ENCODE results near the gene PRR18.

The PRR18 gene

GRCh38 chr6:166306378-166307081, 1.7 kb downstream of the PRR18 start:
- DNase-seq (ENCODE audit: low read depth in 3 of 3, low spot score in 1 of 3): no peak

DNA sequence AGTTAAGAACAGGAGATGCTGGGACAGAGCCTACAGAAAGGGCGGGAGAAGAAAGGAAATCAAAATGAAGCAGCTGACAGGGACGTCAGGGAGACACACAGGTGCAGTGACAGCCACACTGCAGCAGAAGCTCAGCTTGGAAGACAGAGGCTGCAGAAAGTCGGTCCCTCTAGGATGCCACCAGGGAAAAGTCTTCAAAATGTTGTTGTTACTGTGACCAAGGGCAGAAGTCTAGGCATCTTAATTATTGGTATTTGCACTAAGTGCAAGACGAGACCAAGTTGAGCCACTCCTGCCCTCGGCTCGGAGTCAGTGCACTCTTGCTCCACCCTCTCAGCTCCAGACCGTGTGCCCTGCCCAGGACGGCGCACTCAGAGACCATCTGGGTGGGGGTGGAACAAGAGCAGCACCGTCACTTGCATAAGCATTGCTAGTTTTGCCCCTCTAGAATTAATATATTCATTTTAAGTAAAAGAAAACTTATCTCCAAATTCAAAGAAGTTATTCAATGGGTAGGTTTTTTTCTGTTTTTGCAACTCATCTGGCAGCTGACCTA, 2.6 kb downstream of the PRR18 start:
- no peak for DNase-seq (ENCODE audit: low read depth in 3 of 3, low spot score in 1 of 3)

- no peak for DNase-seq (ENCODE audit: low read depth in 3 of 3, low spot score in 1 of 3)
Observed at GRCh38 chr6:166304106-166304505, 4.1 kb downstream of the PRR18 start.

DNA sequence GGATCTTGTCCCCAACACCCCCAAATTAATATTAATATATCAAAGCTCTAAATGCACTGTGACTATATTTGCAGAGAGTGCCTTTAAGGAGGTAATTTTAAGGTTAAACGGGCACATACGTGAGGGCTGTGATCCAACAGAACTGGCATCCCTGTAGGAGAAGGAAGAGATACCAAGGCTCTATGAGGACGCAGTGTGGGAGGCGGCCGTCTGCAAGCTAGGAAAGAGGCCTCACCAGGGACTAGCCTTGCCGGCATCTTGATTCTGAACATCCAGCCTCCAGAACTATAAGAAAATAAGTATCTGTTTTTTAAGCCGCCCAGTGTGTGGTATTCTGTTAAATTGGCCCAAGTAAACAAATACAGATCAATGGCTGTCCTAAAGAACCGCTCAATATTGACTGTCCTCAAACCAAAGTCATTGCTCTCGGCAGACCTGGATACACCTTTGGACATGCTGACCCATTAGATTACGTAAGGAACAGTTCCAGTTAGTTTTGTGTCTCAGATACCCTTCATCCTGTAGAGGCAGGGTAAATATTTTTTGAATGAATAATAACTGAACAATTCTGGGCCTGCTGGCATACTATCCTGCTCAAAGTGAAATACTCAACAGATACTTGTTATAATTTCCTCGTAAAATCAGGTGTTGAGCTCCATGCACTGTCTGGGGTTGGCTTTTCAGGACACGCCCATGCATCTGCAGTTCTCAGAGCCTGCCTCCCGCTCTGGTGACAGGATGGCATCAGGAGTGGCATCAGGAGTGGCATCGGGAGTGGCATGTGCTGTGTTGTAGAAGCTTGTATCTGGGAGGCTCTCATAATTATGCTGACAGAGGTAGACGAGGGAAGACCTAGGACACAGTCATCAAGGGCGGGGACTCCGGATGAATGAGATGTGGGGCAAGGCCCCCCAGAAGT, 6.3 kb downstream of the PRR18 start:
- no peak for DNase-seq (ENCODE audit: low read depth in 3 of 3, low spot score in 1 of 3)

- DNase-seq (ENCODE audit: low read depth in 3 of 3, low spot score in 1 of 3): no peak
Observed at GRCh38 chr6:166300357-166300987, 7.7 kb downstream of the PRR18 start.

- no peak for DNase-seq (ENCODE audit: low read depth in 3 of 3, low spot score in 1 of 3)
Observed at GRCh38 chr6:166297606-166298005, 10.6 kb downstream of the PRR18 start.

GRCh38 chr6:166296035-166296883, 11.9 kb downstream of the PRR18 start:
- no peak for DNase-seq (ENCODE audit: low read depth in 3 of 3, low spot score in 1 of 3)

DNA sequence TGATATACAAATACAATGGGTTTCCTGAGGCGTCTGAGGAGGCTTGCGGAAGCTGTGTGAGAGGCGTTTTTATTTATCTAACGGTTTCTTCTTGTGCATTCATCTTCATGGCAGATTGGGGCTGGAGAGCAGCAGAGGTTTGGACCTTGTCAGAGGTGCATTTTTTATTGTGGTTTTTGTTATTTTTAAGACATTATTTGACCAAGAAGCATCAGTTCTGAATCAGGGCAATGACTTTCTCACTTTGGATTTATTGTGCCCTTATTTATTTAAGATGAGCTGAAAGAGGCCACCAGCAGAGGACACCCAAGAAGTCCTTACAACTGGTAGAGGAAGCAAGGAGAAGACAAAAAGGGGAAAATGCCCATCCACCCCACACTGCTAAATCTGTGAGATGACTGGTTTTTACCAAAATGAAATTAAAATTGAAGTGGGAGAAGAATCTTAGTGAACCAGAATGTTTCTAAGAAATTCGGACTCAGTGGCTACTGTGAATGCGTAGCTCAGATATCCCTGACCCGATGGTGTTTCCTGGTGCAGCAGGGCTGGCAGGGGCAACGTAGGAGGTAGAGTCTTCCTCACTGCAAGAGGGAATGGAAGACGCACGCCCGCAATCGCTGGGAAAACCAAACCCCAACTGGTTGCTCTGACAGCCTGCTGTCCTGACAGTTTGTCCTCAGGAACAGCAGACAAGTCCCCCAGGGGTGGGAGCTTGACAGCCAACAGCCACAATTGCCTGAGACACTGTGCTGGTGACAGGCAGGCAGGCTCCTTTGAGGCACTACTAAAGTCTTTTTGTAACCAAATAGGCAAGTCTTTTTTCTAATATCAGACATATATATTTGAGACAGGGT, 14.2 kb downstream of the PRR18 start:
- DNase-seq (ENCODE audit: low read depth in 3 of 3, low spot score in 1 of 3): no peak

GRCh38 chr6:166289207-166290060, 18.8 kb downstream of the PRR18 start:
- DNase-seq (ENCODE audit: low read depth in 3 of 3, low spot score in 1 of 3): no peak

DNA sequence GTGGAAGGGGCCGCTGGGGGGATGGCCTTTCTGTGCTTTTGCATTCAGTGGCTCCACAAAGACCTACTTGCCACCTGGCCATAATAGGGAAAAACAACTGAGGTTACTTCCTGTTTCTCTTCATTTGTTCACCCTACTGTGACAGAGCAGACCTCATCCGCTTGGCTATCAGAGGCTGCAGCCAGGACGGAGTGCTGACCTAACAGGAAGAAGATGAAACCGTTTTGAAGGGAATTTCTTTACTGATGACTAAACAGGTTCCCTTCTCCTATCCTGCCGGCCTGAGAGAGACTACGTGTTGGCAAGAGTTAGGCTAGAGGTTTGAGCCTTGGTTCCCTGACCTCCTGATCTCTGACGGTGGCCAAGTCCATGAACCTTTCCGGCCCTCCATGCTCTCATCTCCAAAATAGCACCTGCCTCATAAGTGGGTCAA, 21.3 kb downstream of the PRR18 start:
- DNase-seq (ENCODE audit: low read depth in 3 of 3, low spot score in 1 of 3): no peak

DNA sequence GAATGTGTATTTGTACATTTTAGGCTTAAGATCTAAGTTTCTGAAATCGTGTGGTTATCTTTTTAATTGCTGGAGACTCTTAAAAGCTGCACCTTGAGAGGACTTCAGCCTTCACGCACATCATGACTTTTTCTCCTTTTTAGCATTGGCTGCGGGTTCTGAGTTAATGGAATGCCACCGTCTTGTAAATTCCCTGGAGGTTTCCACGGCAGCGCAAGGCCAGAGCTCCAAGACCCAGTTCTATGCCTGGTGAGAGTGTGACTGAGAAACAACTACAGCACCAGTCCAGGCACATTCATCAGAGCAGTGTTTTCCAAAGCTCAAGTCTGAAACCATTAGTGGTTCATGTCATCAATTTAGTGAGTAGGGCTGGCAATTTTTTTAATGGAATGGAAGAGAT, 23.0 kb downstream of the PRR18 start:
- DNase-seq (ENCODE audit: low read depth in 3 of 3, low spot score in 1 of 3): no peak

GRCh38 chr6:166284640-166285039, 23.6 kb downstream of the PRR18 start:
- no peak for DNase-seq (ENCODE audit: low read depth in 3 of 3, low spot score in 1 of 3)

DNA sequence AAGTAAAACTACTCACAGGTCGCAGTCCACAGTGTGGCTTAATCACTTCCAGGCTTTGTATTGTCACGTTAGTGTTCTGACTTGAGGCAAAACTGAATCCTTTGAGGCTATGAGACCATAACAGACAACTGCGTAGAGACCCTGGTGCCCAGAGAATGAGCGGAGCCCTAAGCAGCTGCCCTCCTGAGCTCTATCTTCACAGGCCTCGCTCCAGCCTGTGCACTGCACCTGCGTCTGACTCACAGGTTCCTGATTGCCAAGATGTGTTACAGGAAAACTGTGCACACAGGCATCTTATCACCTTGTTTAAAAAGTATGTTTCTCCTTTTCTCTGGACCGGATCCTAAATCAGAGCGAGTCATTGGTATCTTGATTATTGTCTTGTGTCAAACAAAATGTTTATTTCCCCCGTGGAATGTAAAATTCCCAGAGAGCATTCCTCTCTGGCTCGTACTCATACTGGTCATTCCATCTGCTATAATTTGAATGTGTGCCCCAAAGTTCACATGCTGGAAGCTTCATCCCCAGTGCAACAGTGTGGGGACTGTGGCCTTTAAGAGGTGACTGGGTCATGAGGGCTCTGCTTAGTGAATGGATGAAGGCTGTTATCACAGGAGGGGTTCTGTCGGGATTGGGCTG, 25.7 kb downstream of the PRR18 start:
- DNase-seq (ENCODE audit: low read depth in 3 of 3, low spot score in 1 of 3): no peak

DNA sequence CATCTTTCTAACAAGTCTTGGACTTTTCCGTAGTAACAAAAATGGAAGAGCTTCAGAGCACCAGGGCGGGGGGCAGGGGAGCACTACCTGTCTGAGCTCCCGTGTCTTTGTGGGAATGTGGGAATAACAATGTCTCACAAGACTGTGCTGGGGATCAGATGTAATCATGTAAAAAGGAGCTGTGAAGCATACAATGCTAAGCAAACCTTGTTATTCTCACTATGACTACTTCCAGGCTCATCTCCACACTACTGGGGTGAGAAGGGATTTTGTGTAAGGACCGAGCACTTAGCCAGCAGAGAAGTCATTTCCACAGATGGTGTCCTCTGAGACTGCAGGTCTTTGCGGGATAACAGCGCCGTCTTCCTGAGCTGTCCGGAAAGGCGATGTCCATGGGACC, 27.1 kb downstream of the PRR18 start:
- no peak for DNase-seq (ENCODE audit: low read depth in 3 of 3, low spot score in 1 of 3)

- no peak for DNase-seq (ENCODE audit: low read depth in 3 of 3, low spot score in 1 of 3)
Observed at GRCh38 chr6:166279393-166279679, 28.9 kb downstream of the PRR18 start.

GRCh38 chr6:166278579-166279392, 29.4 kb downstream of the PRR18 start:
- no peak for DNase-seq (ENCODE audit: low read depth in 3 of 3, low spot score in 1 of 3)

- DNase-seq (ENCODE audit: low read depth in 3 of 3, low spot score in 1 of 3): no peak
Observed at GRCh38 chr6:166277892-166278578, 30.2 kb downstream of the PRR18 start.

All from stimulated activated CD4-positive, alpha-beta T cell treated with anti-CD3 and anti-CD28 coated beads, TNF-alpha, amount 100 ng/mL, for 1 hour (primary cell).